Body of pancreas (tissue), 4 donors: ENCODE results near the gene ARHGAP33.

Experiments
- CTCF ChIP-seq, 7 experiments: fragments of 450-650 bp in 4 of 7; fragments of 200-600 bp in 3 of 7; sonication (generic) in 3 of 7; IDR thresholded peaks; one replicate each; pipeline ENCODE4 v1.5.1; 2016 to 2019; ENCODE audit warnings: antibody characterized with exemption in 7 of 7
- POLR2A ChIP-seq, 3 donors: fragments of 450-650 bp; IDR thresholded peaks; one replicate each; pipeline ENCODE4 v1.6.1; 2016; ENCODE audit warnings: antibody characterized with exemption in 3 of 3, mild to moderate bottlenecking in 2 of 3

DNA sequence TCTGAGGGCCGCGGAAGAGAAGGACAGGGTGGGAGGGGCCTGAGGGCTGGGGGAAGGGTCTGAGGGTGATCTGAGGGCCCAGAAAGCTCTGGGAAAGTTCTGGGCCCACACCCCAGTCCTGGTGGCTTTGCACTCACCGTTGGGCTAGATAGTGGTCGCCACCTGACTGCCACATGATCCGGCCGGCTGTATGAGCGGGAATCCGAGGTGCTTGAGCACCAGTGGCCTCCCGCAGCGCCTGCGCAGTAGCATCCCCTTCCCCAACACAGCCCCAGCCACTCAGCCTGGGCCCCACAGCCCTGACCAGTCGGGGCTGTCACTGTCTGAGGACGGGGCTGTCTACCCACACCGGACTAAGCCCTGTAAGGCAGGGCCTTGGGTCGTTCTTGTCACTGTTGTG, 22.3 kb downstream of the ARHGAP33 start:
- TF ChIP-seq CTCF (IDR thresholded peaks at IDR 0.05): no peak
- no peak for TF ChIP-seq POLR2A (IDR thresholded peaks at IDR 0.05)
